Activated CD8-positive, alpha-beta memory T cell treated with anti-CD3 and anti-CD28 coated beads, Interleukin-2, amount 50 U/mL, for 48 hours (primary cell): ENCODE results near the gene PHLDB2.

Experiments used
- DNase-seq: peaks from one replicate; pipeline ENCODE4 v3.0.0-alpha.2; 2020

Gene PHLDB2

GRCh38 chr3:111885578-111885977 is 26.5 kb downstream of the PHLDB2 start:
- DNase-seq = no peak

DNA sequence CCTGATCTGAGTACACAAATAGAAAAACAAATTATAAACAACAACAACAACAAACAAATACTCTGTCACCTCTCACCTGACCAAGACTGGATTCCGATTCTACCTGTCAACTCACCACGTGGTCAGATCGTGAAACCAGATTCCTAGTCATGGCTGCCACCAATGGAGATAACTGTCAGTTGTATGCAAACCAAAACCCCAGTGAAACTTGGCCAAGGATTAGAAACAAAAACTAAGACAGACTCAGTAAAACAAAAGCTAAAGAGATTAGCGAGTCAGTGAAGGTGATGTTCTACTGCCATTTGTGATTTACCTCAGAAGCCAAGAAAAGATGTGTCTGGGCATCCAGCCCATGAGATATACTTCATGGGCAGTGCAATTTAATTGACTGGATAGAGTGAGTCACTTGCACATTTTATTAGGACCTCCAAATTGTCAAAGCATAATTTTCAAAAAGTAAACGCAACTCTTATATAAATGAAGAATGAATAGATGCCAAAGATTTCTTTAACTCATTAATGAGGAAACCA is 31.1 kb downstream of the PHLDB2 start:
- DNase-seq = no peak

DNA sequence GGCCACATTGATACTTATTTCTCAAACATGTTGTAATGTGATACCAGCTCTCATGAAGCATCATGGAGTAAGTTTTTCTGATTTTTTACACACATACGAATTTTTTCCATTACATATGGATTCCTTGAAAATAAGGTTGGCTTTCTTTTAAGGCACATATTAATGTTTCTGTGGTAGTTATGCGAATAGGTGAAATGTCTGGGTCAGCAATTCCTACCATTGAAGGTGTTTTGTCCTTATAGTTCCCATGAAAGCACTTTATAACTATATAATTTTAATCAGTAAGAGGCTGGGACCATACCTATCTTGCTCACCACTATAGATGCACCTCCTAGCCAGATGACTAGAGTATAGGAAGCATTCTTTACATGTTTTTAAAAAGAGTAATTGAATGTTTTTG is 33.0 kb downstream of the PHLDB2 start:
- no peak for DNase-seq

DNA sequence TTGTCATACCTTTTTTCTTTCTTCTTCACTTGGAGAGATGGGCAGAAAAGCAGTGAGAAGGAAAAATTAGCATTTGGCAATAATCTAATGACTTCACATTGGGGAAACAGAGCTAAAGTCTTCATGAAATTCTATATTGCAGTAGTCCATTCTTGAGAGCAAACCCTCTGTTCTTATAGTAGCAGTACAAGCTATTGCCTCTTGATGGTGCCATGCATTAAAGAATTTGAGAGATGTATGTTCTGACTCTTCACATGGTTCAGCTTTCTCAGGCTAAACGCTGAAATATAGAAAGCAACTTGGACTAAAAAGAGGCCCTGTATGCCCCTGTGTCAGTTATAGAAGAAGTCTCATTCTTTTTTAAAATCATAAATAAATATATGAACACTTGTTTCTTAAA is 36.0 kb downstream of the PHLDB2 start:
- no peak for DNase-seq

GRCh38 chr3:111899966-111900365 is 40.9 kb downstream of the PHLDB2 start:
- DNase-seq = no peak

DNA sequence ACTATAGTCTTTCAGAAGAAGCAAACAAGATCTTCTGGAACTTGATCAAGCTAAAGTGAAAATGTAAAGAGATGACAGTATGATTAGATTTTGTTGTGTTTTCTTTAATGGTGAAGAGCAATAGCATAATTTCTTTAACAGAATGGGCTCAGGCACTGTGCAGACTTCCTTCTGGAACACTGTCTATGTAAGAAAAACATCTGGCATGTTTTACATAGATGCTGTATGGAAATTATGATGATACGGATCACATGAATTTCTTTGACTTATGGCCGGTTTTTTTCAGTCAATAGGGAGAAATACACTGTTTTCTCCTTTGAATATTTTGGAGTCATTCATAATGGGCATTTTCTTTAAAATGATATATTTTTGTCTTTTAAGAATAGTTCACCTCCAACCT is 42.6 kb downstream of the PHLDB2 start:
- DNase-seq = no peak

GRCh38 chr3:111902534-111902933 is 43.5 kb downstream of the PHLDB2 start:
- no peak for DNase-seq

DNA sequence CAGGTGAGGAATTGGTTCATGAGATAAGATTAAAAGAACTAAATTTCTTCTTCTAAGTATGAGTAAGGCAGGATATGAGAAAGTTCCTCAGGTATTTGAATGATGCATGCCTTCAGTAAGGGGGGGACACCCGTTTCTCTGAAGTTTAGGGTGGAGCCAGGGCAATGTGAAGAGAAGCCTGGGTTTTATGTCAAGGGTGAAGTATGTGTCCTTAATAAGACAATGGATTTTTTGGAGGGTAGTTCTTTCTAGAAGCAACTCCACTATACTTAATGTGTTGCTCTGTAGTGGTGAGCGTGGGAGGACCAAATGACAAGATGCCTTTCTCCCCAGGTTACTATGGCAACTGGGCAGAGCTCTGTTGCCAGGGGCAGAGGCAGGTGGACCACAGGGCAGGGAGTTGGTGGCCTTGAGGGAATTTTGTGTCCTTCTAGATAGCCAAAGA is 44.0 kb downstream of the PHLDB2 start:
- DNase-seq = no peak

DNA sequence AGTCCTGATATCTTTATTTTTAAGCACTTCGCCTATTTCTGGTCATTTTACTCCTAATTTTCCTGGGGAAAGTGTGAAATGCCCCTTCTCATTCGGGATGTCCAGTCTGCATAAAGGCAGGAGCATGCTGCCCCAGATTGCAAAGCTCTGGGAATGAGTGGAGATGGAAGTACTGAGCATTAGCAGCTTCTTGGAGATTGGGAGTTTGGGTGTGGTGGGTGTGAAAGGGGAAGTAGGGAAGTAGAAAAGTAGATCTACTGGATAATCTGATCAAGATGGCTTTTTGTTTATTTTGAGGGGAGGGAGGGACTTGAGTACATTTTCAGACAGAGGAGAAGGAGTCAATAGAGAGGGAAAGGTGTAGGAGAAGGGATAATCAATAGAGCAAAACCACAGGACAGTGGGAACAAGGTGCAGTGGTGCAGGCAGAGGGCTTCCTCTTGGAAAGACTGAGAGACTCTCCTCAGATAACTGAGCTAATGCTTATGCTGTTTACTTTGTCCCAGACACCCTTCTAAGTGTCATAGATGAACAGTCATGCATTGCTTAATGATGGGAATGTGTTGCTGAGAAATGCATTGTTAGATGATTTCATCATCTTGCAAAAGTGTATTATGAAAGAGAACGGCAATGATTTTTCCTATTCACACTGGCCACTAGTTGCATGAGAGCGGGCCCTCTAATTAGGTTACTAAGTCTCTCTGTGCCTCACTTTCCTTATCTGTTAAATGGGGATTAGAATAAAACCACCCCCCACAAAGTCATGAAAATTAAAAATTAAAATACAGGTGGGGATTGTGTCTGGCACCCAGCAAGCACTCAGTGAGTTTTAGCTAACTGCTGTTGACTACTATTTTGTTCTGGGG is 45.5 kb downstream of the PHLDB2 start:
- DNase-seq = no peak

DNA sequence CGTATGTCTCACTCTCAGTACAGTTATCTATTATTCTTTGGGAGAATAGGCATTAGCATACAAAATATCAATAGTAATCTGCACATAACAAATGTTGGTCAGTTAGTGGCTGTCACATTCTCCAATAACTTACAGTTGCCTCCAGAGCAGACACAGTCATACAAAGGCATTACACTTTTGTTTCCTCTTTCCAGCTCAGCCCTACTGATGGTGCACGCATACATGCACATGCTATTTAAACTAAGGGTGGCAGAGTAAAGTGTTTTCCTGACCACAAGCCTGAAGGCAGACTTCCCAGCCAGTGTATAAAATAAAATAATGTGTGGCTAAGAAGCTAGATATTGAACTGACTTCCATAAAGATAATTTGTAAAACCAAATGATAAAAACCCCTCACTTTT is 47.6 kb downstream of the PHLDB2 start:
- DNase-seq = no peak

- no peak for DNase-seq
Observed at GRCh38 chr3:111907151-111907550, 48.1 kb downstream of the PHLDB2 start.

- DNase-seq = no peak
Observed at GRCh38 chr3:111910806-111911205, 51.7 kb downstream of the PHLDB2 start.

GRCh38 chr3:111911446-111911845 is 52.4 kb downstream of the PHLDB2 start:
- no peak for DNase-seq

- no peak for DNase-seq
Observed at GRCh38 chr3:111913163-111913763, 54.2 kb downstream of the PHLDB2 start.

GRCh38 chr3:111915905-111916304 is 56.8 kb downstream of the PHLDB2 start:
- no peak for DNase-seq

DNA sequence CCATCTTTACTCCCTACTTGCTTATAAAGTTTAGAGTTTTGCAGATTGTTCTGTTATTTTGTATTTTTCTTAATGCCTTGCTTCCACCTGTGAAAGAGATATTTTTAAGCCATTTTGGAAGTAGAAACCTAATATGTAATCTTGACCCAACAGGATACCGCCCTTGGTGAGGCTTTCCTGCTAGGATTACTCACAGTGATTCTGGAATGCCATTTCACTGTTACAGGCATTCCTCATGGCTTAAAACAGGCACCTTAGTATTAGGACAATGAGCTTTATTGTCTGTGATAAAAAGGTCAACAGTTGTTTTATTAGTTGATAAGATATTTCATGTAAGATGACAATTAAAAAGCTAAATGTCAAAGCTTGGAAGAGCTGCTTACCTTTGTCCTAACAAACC is 58.2 kb downstream of the PHLDB2 start:
- DNase-seq = no peak

DNA sequence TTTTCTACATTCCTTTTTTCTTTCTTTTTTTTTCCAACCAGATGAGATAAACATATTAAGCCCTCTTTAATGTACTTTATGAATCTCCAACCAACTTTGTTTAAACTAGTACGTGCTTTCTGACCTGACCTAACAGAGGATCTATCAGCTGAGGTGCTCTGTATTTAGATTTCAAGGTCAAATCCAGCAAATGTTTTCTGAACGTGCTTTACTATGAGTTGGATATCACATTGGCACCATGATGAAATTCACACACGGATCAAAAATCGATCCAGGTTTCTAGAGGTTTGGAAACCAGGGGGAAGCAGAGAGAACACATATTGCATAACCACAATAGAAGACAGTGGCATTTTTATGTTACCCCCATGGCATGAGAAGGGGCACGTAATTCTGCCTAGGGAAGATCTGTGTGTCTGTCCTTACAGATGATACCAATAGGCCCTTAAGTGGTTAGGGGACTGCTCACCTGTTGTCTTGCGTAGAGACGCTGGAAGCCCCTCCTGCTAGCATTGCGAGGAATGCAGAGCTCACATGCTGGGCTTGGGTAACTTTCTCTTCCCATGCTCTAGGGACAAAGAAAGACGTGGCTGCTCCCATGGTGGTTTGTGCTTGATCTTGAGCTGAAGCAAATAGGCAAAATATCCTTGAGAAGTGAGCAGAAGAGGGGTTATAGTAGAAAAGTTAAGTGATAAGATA is 60.5 kb downstream of the PHLDB2 start:
- no peak for DNase-seq

DNA sequence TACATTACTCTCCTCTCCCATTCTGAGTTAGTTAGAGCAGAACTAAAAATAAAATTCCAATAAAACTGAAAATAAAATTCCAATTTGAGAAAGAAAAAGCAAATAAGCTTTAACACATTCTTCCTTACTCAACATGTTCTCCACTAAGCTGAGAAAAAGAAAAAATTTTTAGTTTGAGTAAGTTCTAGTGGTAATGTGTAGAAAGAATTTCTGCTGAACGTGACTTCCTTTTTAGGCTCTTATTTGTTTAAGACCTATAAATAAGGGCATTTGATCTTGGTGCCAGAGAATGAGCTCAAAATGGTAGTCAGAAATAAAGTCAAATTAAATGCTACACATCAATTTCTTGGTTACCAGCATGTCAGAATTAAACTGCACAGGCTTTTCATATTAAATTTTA is 62.1 kb downstream of the PHLDB2 start:
- no peak for DNase-seq

GRCh38 chr3:111923095-111923771 is 64.2 kb downstream of the PHLDB2 start:
- DNase-seq = no peak

- no peak for DNase-seq
Observed at GRCh38 chr3:111923806-111924205, 64.7 kb downstream of the PHLDB2 start.

DNA sequence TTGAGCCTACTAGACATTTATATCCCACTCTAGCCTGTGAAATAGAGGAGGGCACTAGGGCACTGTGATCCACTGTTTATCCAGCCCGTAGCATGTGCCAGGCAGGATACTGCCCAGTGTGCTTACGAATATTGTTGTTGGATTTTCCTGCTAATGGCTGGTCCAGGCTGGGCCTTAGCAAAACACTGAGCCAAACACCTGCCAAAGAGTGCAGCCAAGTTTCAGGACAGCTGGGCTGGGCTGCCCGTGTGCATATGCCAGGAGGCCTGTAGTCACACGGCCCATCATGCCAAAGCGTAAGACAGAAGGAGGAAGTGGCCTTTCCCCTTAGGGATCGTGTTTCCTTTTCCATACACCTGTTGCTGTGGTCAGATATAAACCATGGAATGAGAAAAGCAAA is 65.2 kb downstream of the PHLDB2 start:
- no peak for DNase-seq

DNA sequence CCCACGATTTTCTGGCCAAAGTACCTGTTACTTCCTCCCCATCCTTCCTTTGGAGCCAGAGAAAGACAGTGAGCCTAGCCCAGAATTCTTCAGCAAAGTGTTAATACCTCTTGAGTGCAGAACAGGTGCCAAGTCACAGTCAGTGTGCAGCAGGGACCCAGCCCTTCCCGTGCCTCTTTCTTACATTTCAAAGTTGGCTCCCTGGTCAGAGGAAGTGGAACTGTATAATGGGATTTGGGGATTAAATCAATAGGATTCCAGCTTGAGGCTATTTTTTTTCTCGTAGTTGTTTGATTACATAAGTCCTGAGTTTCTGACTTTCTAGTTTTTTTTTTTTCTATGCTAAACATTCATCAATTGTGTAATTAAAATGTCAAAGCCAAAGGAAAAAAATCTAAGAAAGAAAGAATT is 67.2 kb downstream of the PHLDB2 start:
- no peak for DNase-seq

DNA sequence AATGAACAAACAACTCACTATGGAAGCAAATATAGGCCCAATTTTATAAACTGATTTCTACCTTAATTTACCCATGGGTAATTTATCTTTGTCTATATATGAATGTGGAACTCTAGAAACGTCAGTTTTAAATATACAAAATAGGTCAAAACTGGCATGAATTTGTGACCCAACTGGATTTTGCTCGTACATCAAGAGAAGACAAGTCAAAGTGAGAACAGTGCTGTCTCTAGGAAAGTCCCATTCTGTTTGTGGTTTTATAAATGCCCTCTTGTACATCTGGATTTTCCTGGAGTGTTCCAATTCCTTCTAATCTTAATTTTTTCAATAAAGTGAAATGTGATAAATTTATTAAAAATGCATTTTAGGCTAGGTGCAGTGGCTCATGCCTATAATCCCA is 69.5 kb downstream of the PHLDB2 start:
- DNase-seq = no peak
